Measurements from ENCODE around the gene MTMR3.

MTMR3 gene

DNA sequence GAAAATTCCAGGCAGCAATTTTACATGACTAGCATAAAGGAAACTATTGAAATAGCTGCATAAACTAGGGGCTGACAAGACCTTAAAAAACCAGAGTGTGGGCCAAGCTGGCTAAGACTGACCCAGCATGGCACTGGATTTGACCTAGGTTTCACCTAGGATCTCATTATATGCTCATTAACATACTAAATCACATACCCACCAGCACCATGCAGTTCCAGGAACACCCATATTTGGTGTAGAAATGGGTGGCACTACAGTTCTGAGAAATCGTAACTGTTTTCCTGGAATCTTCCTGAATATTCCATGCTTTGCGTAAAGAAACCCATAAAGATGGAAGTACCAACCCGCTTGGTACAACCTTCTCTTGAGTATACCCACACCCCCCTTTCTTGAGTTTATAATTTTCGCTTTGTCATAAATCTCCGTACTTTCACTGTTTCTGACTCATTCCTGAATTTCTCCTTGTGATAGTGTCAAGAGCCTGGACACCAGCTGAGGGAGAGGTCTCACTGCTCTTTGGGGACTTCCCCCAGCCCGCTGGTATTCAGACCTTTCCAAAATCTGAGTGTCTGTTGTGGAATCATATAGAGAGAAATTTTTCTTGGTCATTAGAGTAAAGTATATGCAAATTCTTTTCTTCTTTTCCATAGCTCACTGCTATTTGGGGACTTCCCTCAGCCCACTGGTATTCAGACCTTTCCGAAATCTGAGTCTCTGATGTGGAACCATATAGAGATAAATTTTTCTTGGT lies 55.1 kb downstream of the MTMR3 start:
- Histone ChIP-seq H3K79me2 (ENCODE audit: control insufficient read depth, low read length) (peaks cover 12% of the 10 kb centered on the region), H3K27me3 (ENCODE audit: control insufficient read depth, low read length) (no peaks in the 10 kb centered on the region), H3K4me3 (ENCODE audit: low read length) (no peak overlapping the region), H4K20me1 (ENCODE audit: control insufficient read depth, insufficient read depth, low read depth, low read length) (no peaks in the 10 kb centered on the region), H3K9me2 (replicated peaks; ENCODE audit: control insufficient read depth, low read length) (no peaks in the 10 kb centered on the region), H3F3A (ENCODE audit: control insufficient read depth, insufficient read depth) (no peaks in the 10 kb centered on the region), H3K4me2 (ENCODE audit: low read length) (0 out of 2 replicates have a peak overlapping the region, but pooled peaks have one; percentile 13), H3K36me3 (ENCODE audit: control insufficient read depth, low read length) (no peaks in the 10 kb centered on the region), H3K4me1 (ENCODE audit: control insufficient read depth, low read length) (peaks cover 8% of the 10 kb centered on the region), H3K9me3 (ENCODE audit: control insufficient read depth, insufficient read depth, low read length) (no peaks in the 10 kb centered on the region), H3K27ac (ENCODE audit: low read depth, low read length) (no peak overlapping the region)
- TF ChIP-seq, protein P1, sequence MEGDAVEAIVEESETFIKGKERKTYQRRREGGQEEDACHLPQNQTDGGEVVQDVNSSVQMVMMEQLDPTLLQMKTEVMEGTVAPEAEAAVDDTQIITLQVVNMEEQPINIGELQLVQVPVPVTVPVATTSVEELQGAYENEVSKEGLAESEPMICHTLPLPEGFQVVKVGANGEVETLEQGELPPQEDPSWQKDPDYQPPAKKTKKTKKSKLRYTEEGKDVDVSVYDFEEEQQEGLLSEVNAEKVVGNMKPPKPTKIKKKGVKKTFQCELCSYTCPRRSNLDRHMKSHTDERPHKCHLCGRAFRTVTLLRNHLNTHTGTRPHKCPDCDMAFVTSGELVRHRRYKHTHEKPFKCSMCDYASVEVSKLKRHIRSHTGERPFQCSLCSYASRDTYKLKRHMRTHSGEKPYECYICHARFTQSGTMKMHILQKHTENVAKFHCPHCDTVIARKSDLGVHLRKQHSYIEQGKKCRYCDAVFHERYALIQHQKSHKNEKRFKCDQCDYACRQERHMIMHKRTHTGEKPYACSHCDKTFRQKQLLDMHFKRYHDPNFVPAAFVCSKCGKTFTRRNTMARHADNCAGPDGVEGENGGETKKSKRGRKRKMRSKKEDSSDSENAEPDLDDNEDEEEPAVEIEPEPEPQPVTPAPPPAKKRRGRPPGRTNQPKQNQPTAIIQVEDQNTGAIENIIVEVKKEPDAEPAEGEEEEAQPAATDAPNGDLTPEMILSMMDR (IDR thresholded peaks at IDR 0.05; ENCODE audit: low read depth, low read length, poor library complexity, severe bottlenecking): no peak
- no peak for TF ChIP-seq EZH2phosphoT487 (IDR thresholded peaks at IDR 0.05; ENCODE audit: borderline replicate concordance, low read length)

DNA sequence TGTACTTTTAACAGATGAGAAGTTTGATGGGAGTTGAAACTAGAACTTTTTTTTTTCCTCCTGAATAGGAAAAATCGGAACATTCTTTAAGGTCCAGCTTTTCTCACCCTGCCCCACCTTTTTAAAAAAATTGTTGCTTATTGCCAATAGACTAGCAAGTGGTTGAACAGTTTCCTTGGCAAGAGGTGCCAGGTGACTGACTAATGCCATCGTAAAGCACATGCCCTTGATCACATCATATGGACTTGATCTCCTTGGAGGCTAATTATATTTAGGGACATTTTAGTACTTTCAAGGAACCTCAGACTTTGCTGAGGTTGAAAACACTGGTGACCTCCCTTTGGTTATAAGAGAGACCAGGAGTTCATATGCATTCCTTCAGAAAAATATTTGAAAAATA lies 57.6 kb downstream of the MTMR3 start:
- no peaks in the 10 kb centered on the region for H3K9me3 ChIP-seq (ENCODE audit: control insufficient read depth, insufficient read depth, low read length)
- no peak overlapping the region for H3K27ac ChIP-seq (ENCODE audit: low read depth, low read length)
- H3K9me2 ChIP-seq (replicated peaks; ENCODE audit: control insufficient read depth, low read length): no peaks in the 10 kb centered on the region
- H3K4me2 ChIP-seq (ENCODE audit: low read length): no peak overlapping the region
- no peak overlapping the region for H3K4me3 ChIP-seq (ENCODE audit: low read length)
- no peaks in the 10 kb centered on the region for H3F3A ChIP-seq (ENCODE audit: control insufficient read depth, insufficient read depth)
- no peaks in the 10 kb centered on the region for H4K20me1 ChIP-seq (ENCODE audit: control insufficient read depth, insufficient read depth, low read depth, low read length)
- peaks cover 8% of the 10 kb centered on the region for H3K4me1 ChIP-seq (ENCODE audit: control insufficient read depth, low read length)
- no peak for TF ChIP-seq EZH2phosphoT487 (IDR thresholded peaks at IDR 0.05; ENCODE audit: borderline replicate concordance, low read length)
- TF ChIP-seq, protein P1 (IDR thresholded peaks at IDR 0.05; ENCODE audit: low read depth, low read length, poor library complexity, severe bottlenecking): no peak
- H3K27me3 ChIP-seq (ENCODE audit: control insufficient read depth, low read length): no peaks in the 10 kb centered on the region
- no peaks in the 10 kb centered on the region for H3K36me3 ChIP-seq (ENCODE audit: control insufficient read depth, low read length)
- H3K79me2 ChIP-seq (ENCODE audit: control insufficient read depth, low read length): peaks cover 15% of the 10 kb centered on the region

DNA sequence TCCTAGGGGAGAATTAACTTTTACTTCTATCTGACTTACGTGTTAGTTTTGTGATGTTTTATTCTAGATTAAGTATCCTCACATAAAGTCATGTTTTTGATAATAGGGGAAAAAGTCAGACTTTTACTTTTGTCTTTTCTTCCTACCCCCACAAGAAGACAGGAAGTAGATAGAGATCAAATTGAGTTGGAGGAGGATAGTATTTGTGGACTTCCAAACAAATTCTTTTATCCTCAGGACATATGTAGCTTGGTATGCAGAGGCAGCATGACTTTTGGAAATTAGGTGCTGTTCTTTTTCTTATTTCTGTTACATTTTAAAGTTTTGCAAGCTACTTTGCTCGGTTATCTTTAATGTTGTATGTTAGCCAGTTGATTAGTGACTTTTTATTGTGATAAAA lies 61.4 kb downstream of the MTMR3 start:
- H3K36me3 ChIP-seq (ENCODE audit: control insufficient read depth, low read length): no peaks in the 10 kb centered on the region
- H3K4me1 ChIP-seq (ENCODE audit: control insufficient read depth, low read length): no peaks in the 10 kb centered on the region
- TF ChIP-seq EZH2phosphoT487 (IDR thresholded peaks at IDR 0.05; ENCODE audit: borderline replicate concordance, low read length): no peak
- TF ChIP-seq, protein P1 (IDR thresholded peaks at IDR 0.05; ENCODE audit: low read depth, low read length, poor library complexity, severe bottlenecking): no peak
- 0 out of 2 replicates have a peak, but pooled peaks cover 3% of the 10 kb centered on the region for H4K20me1 ChIP-seq (ENCODE audit: control insufficient read depth, insufficient read depth, low read depth, low read length)
- H3K27me3 ChIP-seq (ENCODE audit: control insufficient read depth, low read length): no peaks in the 10 kb centered on the region
- H3K27ac ChIP-seq (ENCODE audit: low read depth, low read length): no peak overlapping the region
- no peaks in the 10 kb centered on the region for H3F3A ChIP-seq (ENCODE audit: control insufficient read depth, insufficient read depth)
- peaks cover 27% of the 10 kb centered on the region for H3K79me2 ChIP-seq (ENCODE audit: control insufficient read depth, low read length)
- no peaks in the 10 kb centered on the region for H3K9me3 ChIP-seq (ENCODE audit: control insufficient read depth, insufficient read depth, low read length)
- H3K4me2 ChIP-seq (ENCODE audit: low read length): no peak overlapping the region
- H3K4me3 ChIP-seq (ENCODE audit: low read length): no peak overlapping the region
- H3K9me2 ChIP-seq (replicated peaks; ENCODE audit: control insufficient read depth, low read length): no peaks in the 10 kb centered on the region

All from DOHH2 (cell line).